Measurements from ENCODE around the gene OLFML1.

Gene OLFML1
- 0 to 0.16 (median 0) reads per million in 18 experiments for total RNA-seq

- no peak for DNase-seq
These were observed at the start of gene OLFML1 for GRCh38 chr11:7485186-7486097. OLFML1 (plus strand) TSS chr11:7485506; CDS start chr11:7485876, 370 bp downstream.

DNA sequence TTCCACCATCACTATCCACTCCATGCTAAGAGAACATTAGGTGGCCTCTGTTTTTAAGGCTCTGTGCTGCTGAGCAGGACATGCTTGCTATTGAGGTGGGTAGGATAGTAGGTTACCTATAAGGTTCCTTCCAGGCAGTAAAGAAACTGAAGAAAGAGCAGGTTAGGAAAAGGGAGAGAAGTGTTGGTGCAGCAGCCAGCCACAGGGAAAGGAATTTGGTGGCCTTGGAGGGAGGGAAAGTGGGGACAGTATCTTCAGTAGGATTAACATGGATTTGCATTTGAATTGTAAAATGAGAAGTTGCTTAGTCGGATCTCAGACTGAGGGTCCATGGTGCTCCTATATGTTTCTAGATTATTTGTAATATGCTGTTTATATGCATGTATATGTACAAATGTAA is 49.2 kb upstream of the OLFML1 start:
- no peak for DNase-seq

DNA sequence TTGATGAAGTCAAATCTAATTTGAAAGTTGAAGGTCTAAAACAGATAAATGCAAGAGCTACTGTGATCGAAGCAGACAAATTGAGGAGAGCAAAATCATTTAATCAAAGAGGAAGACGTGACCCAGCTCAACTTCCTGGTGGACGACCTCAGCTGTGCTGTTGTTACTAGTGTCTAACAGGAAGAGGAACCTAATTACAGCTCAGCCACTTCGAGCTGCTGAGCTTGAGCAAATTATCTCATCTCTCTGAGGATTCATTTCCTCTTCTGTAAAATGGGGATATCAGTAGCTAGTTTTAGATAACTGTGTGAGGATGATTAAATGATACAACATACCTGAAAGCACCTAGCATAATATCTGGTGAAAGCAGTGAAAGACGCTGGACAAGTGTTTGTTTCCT is 48.6 kb upstream of the OLFML1 start:
- DNase-seq = peak; percentile 85 to 86

DNA sequence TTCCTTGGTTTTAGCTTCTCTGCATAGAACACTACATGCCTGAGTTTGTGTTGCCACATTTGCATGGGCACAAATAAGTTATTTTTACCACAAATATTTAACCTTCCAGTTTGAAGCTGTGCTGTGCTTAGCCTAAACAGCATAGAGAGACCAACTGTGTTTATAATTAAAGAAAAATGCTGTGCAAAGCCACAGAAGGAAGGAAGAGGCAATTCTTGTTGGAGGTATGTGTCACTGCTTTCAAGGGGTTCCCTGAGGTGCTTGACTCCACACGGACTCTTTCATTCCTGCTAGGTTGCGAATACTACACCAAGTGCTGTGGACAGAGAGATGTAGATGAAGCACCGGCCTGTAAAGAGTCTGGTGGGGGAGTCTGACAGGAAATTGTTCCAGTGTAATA is 47.6 kb upstream of the OLFML1 start:
- no peak for DNase-seq

DNA sequence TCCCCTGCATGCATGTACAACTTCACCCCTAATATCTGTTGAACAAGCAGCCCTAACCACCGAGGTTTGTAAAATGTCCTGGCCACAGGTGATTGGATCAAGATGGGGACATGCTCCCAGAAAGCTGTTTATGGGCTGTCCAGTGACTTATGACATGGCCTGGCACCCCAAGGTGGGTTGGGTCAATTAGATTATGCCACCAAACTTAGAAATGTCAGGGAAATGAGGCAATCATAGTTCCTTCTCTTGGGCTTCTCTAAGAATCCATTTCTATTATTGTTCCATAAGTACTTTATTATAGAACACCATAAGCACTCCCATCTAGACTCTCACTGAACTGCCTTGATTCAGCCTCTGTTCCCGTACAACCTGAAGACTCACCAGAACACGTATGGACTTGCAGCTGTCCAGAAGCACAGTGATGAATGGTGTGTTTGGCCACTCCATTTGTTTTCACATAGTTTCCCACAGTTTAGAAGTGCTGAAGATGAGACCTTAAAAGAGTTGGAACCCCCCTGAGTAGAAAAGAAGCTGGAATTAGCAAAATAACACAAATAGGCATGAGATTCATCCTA is 45.5 kb upstream of the OLFML1 start:
- peak; percentile 50 to 72 for DNase-seq

DNA sequence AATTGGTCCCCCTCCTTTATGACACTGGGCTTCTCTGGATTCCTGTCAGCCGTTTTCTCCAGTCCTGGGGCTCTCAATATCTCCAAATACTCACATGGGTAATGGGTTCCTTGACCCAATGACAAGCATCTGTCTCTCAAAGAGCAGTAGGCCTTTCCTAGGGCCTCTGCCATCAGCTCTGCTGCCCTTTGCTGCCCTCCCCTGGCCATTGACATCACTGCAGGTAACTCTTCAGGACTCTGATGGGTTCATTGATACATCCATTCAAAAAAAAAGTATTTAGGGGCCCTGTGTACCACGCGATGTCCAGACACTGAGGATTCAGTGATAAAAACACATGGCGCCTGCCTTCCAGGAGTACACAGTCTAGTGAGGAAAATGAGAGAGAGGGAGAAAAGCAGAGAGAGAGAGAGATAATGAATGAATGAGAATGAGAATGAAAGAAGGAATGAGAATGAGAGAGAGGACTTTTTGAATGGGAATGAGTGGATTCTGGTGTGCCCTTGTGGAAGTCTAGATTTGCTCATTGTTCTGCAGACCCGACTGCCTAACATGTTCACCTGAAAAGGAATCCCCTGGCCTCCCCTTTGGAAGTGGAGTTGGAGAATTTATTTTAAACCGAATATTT is 42.6 kb upstream of the OLFML1 start:
- peak; percentile 76 to 77 for DNase-seq

- DNase-seq = no peak
These were observed 41.0 kb upstream of the OLFML1 start for GRCh38 chr11:7444091-7444981.

- DNase-seq = no peak
These were observed 39.7 kb upstream of the OLFML1 start for GRCh38 chr11:7445564-7445963.

GRCh38 chr11:7448201-7448600 is 37.1 kb upstream of the OLFML1 start:
- DNase-seq = no peak

- DNase-seq = peak; percentile 46 to 47
These were observed 36.0 kb upstream of the OLFML1 start for GRCh38 chr11:7449211-7449840.

GRCh38 chr11:7449841-7450214 is 35.5 kb upstream of the OLFML1 start:
- DNase-seq = no peak

- no peak for DNase-seq
These were observed 34.5 kb upstream of the OLFML1 start for GRCh38 chr11:7450836-7451235.

DNA sequence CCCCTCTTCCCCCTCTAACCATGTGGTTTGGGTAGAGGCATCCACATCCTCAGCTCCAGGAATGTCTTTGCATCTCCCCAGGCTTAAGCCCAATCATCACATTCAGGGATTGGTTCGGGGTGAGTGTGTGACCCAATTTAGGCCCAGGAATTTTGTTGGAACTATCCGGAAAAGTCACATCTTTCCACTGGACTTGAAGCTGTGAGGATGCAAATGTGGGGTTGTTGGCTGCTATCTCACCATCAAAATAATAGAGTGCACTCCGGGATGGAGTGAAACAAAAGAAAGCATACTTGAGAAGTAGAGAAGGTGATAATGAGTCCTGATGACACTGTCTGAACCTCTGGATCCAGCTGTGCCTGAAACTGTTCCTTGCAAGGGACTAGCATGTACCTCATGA is 33.8 kb upstream of the OLFML1 start:
- no peak for DNase-seq

GRCh38 chr11:7451952-7452494 is 33.3 kb upstream of the OLFML1 start:
- DNase-seq = no peak

DNA sequence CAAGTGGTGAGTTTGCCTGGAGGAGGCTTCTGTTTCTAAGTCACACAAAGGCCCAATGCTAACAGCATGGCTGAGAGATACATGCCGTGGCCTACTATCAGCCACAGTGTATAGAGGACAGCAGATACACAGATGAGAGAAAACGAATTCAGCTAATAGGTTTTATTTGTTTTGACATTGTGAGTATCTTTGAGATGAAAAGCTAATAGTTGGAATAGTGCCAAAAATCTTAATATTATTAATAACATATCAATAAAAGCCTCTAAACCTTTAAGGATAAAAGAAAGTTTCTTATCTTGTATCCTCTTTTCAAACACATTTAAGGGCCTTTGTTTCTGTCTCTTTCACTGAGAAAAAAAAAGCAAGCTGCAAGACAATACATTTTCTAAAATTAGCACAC is 30.5 kb upstream of the OLFML1 start:
- DNase-seq = no peak

DNA sequence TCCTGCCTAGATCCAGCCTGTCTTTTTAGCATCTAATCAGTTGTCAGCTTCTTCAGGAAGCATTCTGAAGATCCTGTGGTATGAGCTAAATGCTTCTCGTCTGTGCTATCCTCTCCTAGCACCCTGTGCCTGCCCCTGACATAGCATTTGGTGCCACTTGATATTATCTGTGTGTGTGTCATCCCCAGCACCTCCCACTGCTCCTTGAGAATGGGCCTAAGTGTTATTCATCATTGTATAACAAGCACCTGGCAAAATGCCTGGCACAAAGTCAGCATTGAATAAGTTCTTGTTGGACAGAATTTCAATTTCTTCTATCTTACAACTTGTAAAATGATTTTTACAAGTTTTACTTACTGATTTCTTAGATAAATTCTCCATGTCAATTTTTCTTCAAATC is 28.1 kb upstream of the OLFML1 start:
- no peak for DNase-seq

DNA sequence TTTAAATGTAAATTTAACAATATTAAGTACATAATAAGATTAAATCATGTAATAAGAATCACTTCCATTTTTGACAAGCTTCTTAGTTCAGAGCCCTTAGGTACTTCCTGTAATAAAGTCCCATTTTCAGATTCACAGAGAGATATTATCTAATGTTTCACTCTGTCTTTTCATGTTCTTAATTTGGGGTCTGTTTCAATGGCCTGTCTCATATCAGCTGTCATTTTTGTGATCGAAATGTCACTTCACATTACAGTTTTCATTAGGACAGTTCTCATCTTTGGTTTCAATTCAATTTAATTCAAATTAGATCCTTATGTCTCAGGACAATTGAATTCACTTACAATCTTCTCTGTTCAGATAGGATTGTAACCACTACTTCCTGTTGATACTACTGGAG is 22.6 kb upstream of the OLFML1 start:
- DNase-seq = no peak

GRCh38 chr11:7467652-7468051 is 17.7 kb upstream of the OLFML1 start:
- DNase-seq = no peak

DNA sequence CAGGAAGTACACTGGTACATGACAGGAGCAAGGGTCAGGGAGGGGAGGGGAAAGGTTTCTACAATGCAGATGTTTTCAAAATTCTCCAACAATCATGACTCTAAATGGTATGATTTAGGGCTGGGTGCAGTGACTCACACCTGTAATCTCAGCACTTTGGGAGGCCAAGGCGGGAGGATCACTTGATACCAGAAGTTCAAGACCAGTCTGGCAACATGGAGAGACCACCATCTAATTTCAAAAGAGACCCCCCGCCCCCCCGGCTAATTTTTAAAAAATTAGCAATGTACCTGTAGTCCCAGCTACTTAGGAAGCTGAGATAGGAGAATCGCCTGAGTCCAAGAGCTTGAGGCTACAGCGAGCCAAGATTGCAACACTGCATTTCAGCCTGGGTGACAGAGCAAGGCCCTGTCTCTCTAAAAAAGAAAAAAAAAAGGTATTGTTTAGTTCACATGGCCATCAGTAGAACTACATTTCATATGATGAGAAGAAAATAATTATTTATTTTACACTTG is 15.9 kb upstream of the OLFML1 start:
- DNase-seq = no peak

- no peak for DNase-seq
These were observed 14.2 kb upstream of the OLFML1 start for GRCh38 chr11:7471071-7471470.

DNA sequence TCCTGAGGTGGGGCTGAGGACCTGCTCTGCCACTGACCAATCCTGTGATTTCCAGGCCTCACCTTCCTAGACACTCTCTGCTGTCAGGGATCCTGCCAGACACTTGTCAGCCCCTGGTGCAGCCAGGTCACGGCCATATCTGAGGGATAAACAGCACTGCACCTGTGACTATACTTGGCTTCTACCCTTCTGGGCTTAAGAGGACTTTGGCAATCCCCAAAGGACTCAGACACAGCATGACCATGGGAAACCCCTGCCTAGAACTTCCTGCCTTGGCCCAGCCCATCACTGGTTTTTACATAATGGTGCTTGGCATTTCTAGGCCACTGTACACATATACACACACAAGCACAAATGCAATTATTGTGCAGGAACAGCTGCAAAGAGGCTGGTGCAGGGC is 11.6 kb upstream of the OLFML1 start:
- no peak for DNase-seq

DNA sequence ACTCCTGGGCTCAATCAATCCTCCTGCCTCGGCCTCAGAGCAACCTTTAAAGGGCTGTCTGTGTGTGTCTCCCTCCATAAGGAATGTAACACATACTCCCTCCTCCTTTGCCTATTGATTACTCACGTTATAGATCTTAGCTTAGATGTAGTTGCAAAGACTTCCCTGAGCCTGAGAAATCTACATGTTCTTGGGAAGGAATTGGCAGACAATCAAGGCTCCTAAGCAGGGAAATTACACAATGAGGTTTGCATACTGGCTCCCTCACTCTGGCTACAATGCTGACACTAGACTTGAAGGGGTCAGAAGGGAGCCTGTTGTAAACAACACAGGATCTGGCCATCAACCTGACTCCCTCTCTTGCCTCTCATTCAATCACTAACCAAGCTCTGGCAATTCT is 5.2 kb upstream of the OLFML1 start:
- DNase-seq = no peak

Data from inflammatory macrophage (primary cell).